NOMO-1 treated with dmso at 0.1 percent for 144 hours (cell line): Measurements from ENCODE around the gene RAB17.

Experiments used
- DNase-seq: peaks from one replicate; lab custom pipeline; 2025; ENCODE audit not compliant: unreplicated experiment; lab: John Stamatoyannopoulos, UW

RAB17 gene

GRCh38 chr2:237565974-237566373 is 24.6 kb downstream of the RAB17 start:
- no peak for DNase-seq

- DNase-seq = no peak
Observed at GRCh38 chr2:237564526-237565131, 25.9 kb downstream of the RAB17 start.

GRCh38 chr2:237563816-237564215 is 26.7 kb downstream of the RAB17 start:
- no peak for DNase-seq

GRCh38 chr2:237561221-237561620 is 29.3 kb downstream of the RAB17 start:
- DNase-seq = no peak

- no peak for DNase-seq
Observed at GRCh38 chr2:237558961-237559641, 31.4 kb downstream of the RAB17 start.

- DNase-seq = no peak
Observed at GRCh38 chr2:237557633-237558015, 32.9 kb downstream of the RAB17 start.

- DNase-seq = no peak
Observed at GRCh38 chr2:237556773-237557632, 33.5 kb downstream of the RAB17 start.

- no peak for DNase-seq
Observed at GRCh38 chr2:237555560-237555959, 35.0 kb downstream of the RAB17 start.

- no peak for DNase-seq
Observed at GRCh38 chr2:237553948-237554347, 36.6 kb downstream of the RAB17 start.

- DNase-seq = no peak
Observed at GRCh38 chr2:237552908-237553307, 37.6 kb downstream of the RAB17 start.

- no peak for DNase-seq
Observed at GRCh38 chr2:237551071-237551574, 39.4 kb downstream of the RAB17 start.

- DNase-seq = no peak
Observed at GRCh38 chr2:237549643-237550415, 40.7 kb downstream of the RAB17 start.

- no peak for DNase-seq
Observed at GRCh38 chr2:237549216-237549615, 41.3 kb downstream of the RAB17 start.

GRCh38 chr2:237547841-237548416 is 42.6 kb downstream of the RAB17 start:
- no peak for DNase-seq

- no peak for DNase-seq
Observed at GRCh38 chr2:237546876-237547395, 43.6 kb downstream of the RAB17 start.

- no peak for DNase-seq
Observed at GRCh38 chr2:237546040-237546875, 44.3 kb downstream of the RAB17 start.

- no peak for DNase-seq
Observed at GRCh38 chr2:237542001-237542704, 48.4 kb downstream of the RAB17 start.

GRCh38 chr2:237541243-237541642 is 49.3 kb downstream of the RAB17 start:
- DNase-seq = no peak

- no peak for DNase-seq
Observed at GRCh38 chr2:237540823-237541222, 49.7 kb downstream of the RAB17 start.
